GM19452 (cell line): ENCODE measurements around the gene LY86.

Experiments
- ATAC-seq: cut with Tn5 transposase; IDR thresholded peaks from one replicate; pipeline ENCODE4 v1.9.1; 2021; ENCODE audit not compliant: unreplicated experiment

The LY86 gene

GRCh38 chr6:6678811-6679210 is 90.3 kb downstream of the LY86 start:
- no peak for ATAC-seq

- no peak for ATAC-seq
These were observed 91.1 kb downstream of the LY86 start for GRCh38 chr6:6679633-6680032.

GRCh38 chr6:6680526-6680925 is 92.0 kb downstream of the LY86 start:
- no peak for ATAC-seq

DNA sequence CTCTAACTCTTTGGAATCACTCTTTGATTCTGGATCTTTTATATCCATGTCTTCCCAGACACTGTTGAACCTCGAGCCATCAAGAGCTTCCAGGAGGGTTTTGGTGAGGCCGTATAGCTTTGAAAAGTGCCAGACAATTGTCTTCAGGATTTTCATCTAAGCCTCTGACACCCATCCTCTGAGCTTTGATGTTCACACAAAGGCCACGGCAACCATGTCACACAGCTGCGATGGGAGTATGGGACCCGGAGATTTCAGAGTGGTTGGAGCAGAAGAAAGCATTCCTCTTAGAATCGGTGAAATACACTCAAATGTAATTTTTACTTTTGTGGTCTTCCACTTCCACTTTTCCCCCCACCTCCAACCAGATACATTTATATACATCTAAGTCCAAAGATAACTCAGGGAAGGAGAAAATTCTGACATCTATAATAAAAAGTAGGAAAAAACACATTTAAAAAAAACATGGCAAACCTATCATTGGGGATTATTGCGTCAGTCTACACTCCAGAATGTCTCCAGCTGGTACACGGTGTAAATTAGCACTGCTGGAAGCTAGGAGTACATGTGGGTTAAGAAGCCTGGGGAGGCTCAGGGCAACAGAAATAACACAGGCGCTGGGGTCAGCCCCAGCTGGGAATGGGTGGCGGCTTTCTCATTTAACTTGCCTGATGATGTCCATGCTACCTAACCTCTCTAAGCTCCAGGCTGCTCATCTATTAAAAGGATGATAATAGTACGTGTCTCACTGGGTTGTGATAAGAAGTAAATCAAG is 92.7 kb downstream of the LY86 start:
- ATAC-seq = no peak

DNA sequence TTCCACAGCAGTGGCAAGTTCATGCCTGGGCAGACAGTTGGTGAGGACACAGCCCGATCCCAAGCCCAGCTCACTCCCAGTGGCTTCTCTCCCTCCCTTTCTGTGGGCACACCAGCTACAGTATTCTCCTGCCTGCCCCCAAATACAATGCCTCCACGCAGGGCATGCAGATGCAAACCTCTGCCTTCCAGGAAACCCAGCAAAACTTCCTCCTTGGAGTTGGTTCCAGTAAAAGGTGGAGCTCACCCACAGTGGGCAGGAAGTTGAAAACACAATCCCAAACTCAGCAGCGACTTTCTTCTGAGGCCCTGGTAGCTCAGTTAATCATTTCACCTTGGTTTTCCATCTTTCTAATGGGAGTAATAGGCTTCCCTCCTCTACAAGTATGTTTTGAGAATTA is 93.7 kb downstream of the LY86 start:
- no peak for ATAC-seq

DNA sequence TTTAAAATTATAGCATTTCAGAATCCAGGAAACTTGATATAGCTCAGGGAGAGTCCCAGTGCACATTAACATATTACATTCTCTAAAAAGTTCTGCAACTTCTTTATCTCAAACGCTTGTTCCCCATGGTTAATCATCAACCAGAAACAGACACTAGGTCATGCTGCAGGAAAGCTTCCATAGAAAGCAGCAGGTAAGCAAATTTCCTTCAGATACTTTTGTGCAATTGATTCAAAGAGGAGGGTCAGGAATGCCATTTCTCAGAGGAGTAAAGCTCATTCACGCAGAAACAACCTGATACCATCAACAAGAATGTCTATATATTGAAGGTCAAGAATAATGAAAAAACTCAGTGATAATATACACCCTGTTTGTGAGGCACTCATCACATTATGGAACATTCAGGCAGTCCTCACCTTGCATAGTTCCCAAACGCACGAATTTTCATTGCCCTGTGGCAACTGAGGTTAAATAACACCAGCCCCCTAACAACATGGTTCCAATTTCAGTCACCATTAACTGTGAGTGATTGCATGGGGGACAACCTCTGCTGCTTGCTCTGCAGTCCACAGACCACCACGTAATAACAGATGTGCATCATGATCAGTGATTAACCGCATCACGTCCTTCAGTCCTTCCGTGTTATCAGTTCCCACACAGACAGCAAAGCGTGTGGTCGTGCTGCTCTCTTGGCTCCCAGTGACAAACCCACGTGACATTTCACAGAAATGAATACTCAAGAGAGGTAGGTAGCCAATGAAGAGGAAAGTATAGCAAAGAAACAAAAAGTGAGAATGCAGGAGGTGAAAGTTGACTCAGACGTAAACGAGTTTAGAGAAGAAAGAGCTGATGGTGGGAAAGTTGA is 95.7 kb downstream of the LY86 start:
- peak; percentile 87 for ATAC-seq

GRCh38 chr6:6685249-6686040 is 96.9 kb downstream of the LY86 start:
- ATAC-seq = no peak

- ATAC-seq = no peak
These were observed 97.7 kb downstream of the LY86 start for GRCh38 chr6:6686176-6686575.

GRCh38 chr6:6686748-6687601 is 98.5 kb downstream of the LY86 start:
- no peak for ATAC-seq

DNA sequence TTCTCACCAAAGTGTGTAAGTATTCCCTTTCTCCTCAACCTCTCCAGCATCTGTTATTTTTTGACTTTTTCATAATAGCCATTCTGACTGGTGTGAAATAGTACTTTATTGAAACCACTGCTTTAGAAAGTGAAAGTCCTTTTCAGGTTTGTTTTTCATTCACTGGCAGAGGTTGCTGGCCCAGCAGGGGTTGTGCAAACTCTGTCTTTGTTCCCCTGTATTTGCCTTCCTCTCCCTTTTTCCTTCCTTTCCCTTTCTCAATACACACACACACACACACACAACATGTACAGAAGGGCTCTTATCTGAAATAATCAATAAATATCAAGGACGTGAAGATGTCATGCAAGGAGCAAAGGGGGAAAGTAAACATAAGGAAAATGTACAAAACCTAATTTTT is 99.8 kb downstream of the LY86 start:
- ATAC-seq = no peak

DNA sequence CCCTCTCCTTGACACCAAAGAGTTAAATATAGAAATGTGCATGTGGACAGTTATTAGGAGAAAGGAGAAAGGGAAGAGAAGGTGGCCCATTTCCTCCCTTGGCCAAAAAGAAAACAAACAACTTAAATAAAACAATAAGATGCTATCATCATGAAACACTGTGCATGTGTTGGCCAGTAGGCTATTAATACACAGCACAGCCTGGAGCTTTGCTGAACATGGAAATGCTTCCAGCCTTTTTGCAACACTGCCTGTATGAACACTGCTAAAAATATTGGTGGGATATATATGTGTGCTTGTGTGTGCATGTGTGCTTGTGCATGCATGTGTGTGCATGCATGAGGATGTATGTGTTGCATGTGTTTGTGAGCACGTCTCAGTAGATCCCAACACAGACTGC is 100.4 kb downstream of the LY86 start:
- ATAC-seq = no peak

- no peak for ATAC-seq
These were observed 101.1 kb downstream of the LY86 start for GRCh38 chr6:6689400-6690143.

DNA sequence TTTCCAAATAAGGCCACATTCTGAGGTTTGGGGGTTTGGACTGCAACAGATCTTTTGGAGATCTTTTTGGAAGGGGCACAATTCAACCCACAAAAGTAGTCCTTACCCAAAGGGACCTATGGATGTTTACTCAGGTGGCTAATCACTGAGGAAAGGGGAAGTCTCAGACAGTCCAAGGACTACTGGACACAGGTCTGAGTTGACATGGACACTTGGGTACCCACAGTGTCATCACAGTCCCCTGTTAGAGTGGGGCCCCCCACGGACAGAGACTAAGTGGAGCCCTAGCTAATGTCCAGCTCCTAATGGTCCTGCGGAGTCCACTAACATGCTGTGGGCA is 101.6 kb downstream of the LY86 start:
- no peak for ATAC-seq

GRCh38 chr6:6694368-6694780 is 105.9 kb downstream of the LY86 start:
- no peak for ATAC-seq

- ATAC-seq = no peak
These were observed 106.5 kb downstream of the LY86 start for GRCh38 chr6:6694825-6695624.

GRCh38 chr6:6695625-6696276 is 107.2 kb downstream of the LY86 start:
- ATAC-seq = no peak

DNA sequence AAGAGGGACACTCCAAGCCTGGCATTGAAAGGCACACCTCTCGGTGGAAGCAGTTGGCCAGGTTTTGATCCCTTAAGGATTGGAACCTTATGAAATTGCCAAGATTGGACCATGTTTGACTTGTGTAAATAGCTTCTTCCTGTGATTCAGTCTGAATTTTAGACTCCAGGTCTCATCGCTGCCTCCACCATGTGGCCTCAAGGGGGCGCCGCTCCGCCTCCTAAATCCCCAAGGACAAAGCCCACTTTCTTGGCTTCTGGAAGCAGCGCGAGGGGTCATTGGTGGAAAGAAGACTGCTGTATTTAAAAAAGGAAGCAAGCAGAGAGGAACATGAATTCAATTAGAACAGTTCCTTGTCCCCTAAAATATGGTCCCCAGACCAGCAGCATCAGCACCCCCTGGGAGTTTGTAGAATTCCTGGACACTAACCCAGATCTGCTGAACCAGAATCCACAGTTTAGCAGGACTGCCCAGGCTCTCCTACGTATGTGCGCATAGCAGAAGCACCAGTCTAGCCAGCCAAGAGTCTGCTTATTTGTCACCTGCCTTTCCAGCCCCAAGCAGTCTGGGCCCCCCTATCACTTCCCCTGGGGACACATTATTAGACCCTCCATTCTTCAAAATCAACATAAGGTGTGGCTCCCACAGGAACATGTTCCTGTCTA is 108.5 kb downstream of the LY86 start:
- ATAC-seq = no peak

DNA sequence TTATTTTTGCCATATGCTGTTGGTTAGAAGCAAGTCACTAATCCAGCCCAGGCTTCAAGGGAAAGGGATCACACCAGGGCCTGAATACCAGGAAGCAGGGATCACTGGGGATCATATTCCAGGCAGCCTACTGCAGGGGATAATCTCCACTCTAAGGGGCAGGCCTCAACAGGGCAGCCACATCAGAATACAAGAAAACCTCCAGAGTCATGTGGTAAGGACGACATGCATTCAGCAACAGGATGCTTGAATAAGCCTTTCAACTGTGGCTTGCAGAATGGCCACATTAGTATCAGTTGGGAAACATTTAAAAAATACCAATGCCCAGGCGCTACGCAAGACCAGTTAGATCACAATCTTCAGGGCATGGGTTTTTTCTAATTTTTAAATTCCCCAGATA is 109.1 kb downstream of the LY86 start:
- ATAC-seq = no peak
